K562 (cell line): Measurements from ENCODE around the gene HLA-E. TPM values are rescaled to one million over a fixed set of nuclear protein-coding genes. Genes with fewer than 3 reads are reported as not detected.
A peak's percentile ranks its signal among the peaks of the same experiment; 100 is the strongest.

Source experiments
- BRCA1 ChIP-seq, 2 experiments: fragments of 450-650 bp in 1 of 2; sonication (generic) in 1 of 2; formaldehyde crosslinking in 1 of 2; IDR thresholded peaks; 2 replicates each; pipeline versions ENCODE4 v1.5.0 to v1.6.1; 2017 to 2020; ENCODE audit warnings: mild to moderate bottlenecking in 1 of 2, missing genetic modification reagents in 1 of 2
- CBX2 ChIP-seq: fragments of 200-600 bp; sonication (generic); IDR thresholded peaks from one replicate; pipeline ENCODE4 v1.6.1; 2012; ENCODE audit warnings: mild to moderate bottlenecking, low read length, inconsistent platforms; ENCODE audit not compliant: insufficient read depth, poor library complexity, severe bottlenecking
- CHCHD3 ChIP-seq: fragments of 250-450 bp; sonication (Bioruptor Pico); IDR thresholded peaks from 2 replicates; pipeline ENCODE4 v2.1.2; 2022; ENCODE audit warnings: mild to moderate bottlenecking
- EP400 ChIP-seq: fragments of 450-650 bp; IDR thresholded peaks from 2 replicates; pipeline ENCODE4 v1.6.1; 2017; ENCODE audit warnings: antibody characterized with exemption, mild to moderate bottlenecking, moderate library complexity
- FOXJ2 ChIP-seq: fragments of 200-800 bp; sonication (Bioruptor generic); IDR thresholded peaks from 2 replicates; pipeline ENCODE4 v1.6.1; 2016; ENCODE audit warnings: missing genetic modification characterization, missing compliant biosample characterization
- FOXJ3 ChIP-seq: sonication (generic); formaldehyde crosslinking; IDR thresholded peaks from 2 replicates; pipeline ENCODE4 v1.4.0; 2020; ENCODE audit warnings: mild to moderate bottlenecking, missing genetic modification reagents
- FOXK2 ChIP-seq, 2 experiments: fragments of 450-650 bp; IDR thresholded peaks in 1 of 2; conservative IDR thresholded peaks in 1 of 2; 2 replicates each; pipeline ENCODE4 v1.6.1; 2016; ENCODE audit warnings: low read depth in 2 of 2, mild to moderate bottlenecking in 1 of 2
- HDAC6 ChIP-seq: IDR thresholded peaks from 2 replicates; pipeline ENCODE4 v1.6.1; 2012; ENCODE audit warnings: low read depth, mild to moderate bottlenecking, control low read depth, inconsistent platforms, low read length, moderate library complexity
- HNRNPK ChIP-seq: fragments of 200-400 bp; formaldehyde crosslinking; IDR thresholded peaks from one replicate; pipeline ENCODE4 v1.6.1; 2018; ENCODE audit warnings: mild to moderate bottlenecking, low read depth, low read length; ENCODE audit not compliant: poor library complexity, severe bottlenecking
- KAT2B ChIP-seq: IDR thresholded peaks from one replicate; pipeline ENCODE4 v1.6.1; 2012; ENCODE audit warnings: low read depth, mild to moderate bottlenecking, control low read depth, inconsistent platforms, low read length, moderate library complexity
- KLF10 ChIP-seq: fragments of 250-450 bp; sonication (Bioruptor Pico); IDR thresholded peaks from 2 replicates; pipeline ENCODE4 v1.6.1; 2021; ENCODE audit warnings: matching md5 sums
- MTA2 ChIP-seq: fragments of 450-650 bp; IDR thresholded peaks from 2 replicates; pipeline ENCODE4 v1.6.1; 2016; ENCODE audit warnings: low read depth
- PHB ChIP-seq: fragments of 250-450 bp; sonication (Bioruptor Pico); IDR thresholded peaks from 2 replicates; pipeline ENCODE4 v1.5.0; 2021
- PPARD ChIP-seq: fragments of 250-450 bp; sonication (Bioruptor Pico); IDR thresholded peaks from 2 replicates; pipeline ENCODE4 v1.8.0; 2022; ENCODE audit warnings: inconsistent platforms, mild to moderate bottlenecking, moderate library complexity
- RFX7 ChIP-seq: fragments of 250-450 bp; sonication (Bioruptor Pico); IDR thresholded peaks from 2 replicates; pipeline ENCODE4 v1.5.1; 2021; ENCODE audit warnings: mild to moderate bottlenecking
- SAFB ChIP-seq: fragments of 200-400 bp; formaldehyde crosslinking; IDR thresholded peaks from 2 replicates; pipeline ENCODE4 v1.6.1; 2017; ENCODE audit warnings: low read depth, low read length, borderline replicate concordance
- ZKSCAN1 ChIP-seq: fragments of 150-350 bp; IDR thresholded peaks from 2 replicates; pipeline ENCODE4 v1.6.1; 2016; ENCODE audit warnings: low read depth, low read length
- ZNF175 ChIP-seq: fragments of 200-800 bp; sonication (Bioruptor generic); IDR thresholded peaks from 2 replicates; pipeline ENCODE4 v1.6.1; 2016; ENCODE audit warnings: low read depth, mild to moderate bottlenecking, missing genetic modification characterization, missing compliant biosample characterization
- ZNF311 ChIP-seq: fragments of 250-450 bp; sonication (Bioruptor Pico); IDR thresholded peaks from 2 replicates; pipeline ENCODE4 v1.4.0; 2020; ENCODE audit warnings: mild to moderate bottlenecking, moderate library complexity
- ZZZ3 ChIP-seq: fragments of 450-650 bp; IDR thresholded peaks from 2 replicates; pipeline ENCODE4 v1.6.1; 2016; ENCODE audit warnings: antibody characterized with exemption, mild to moderate bottlenecking, moderate library complexity
- polyA plus RNA-seq, 8 experiments: library from polyadenylated mRNA; depleted of rRNA in 4 of 8; stranded (reverse) in 5 of 8; unstranded in 3 of 8; fragments of >200 nt; fragmentation: Nextera tagmentation in 2 of 8; fragmentation: Illumina TruSeq in 1 of 8; extraction: Ambion mirVana in 2 of 8; extraction: Trizol in 1 of 8; gene quantifications; 2 replicates each; pipeline versions ENCODE4 v1.2.1 to v1.2.3, GENCODE V29; 2011 to 2014; ENCODE audit warnings: inconsistent platforms in 1 of 8, missing spikeins in 1 of 8
- total RNA-seq, 7 experiments: library from RNA; depleted of rRNA in 6 of 7; stranded (reverse); fragments of >200 nt in 6 of 7; fragmentation: Illumina TruSeq in 2 of 7; extraction: Trizol in 2 of 7; gene quantifications; 2 replicates each; pipeline versions ENCODE4 v1.2.1 to v1.2.3, GENCODE V29; 2011 to 2021; ENCODE audit warnings: low replicate concordance in 1 of 7
- TF ChIP-seq, protein P1 (sequence below), 2 experiments: fragments of 450-650 bp; IDR thresholded peaks; 2 replicates each; pipeline ENCODE4 v1.6.1; 2018; ENCODE audit warnings: mild to moderate bottlenecking in 2 of 2, low read depth in 1 of 2; ENCODE audit not compliant: partially characterized antibody in 2 of 2
- TF ChIP-seq, protein P2 (sequence below): fragments of 450-650 bp; conservative IDR thresholded peaks from 2 replicates; pipeline ENCODE4 v1.6.1; 2016; ENCODE audit warnings: missing genetic modification characterization, low read depth, mild to moderate bottlenecking, missing compliant biosample characterization, moderate library complexity
- TF ChIP-seq, protein P3 (sequence below): fragments of 450-650 bp; formaldehyde crosslinking; IDR thresholded peaks from 2 replicates; pipeline ENCODE4 v1.4.0; 2022; ENCODE audit warnings: mild to moderate bottlenecking, moderate library complexity

The HLA-E gene
- total and polyA plus RNA-seq, 9 of the 15 experiments (the other 6 are each of a cell fraction or from before 2014, with no cell fraction given) = 3.2 to 39.9 (median 26.8) TPM

DNA sequence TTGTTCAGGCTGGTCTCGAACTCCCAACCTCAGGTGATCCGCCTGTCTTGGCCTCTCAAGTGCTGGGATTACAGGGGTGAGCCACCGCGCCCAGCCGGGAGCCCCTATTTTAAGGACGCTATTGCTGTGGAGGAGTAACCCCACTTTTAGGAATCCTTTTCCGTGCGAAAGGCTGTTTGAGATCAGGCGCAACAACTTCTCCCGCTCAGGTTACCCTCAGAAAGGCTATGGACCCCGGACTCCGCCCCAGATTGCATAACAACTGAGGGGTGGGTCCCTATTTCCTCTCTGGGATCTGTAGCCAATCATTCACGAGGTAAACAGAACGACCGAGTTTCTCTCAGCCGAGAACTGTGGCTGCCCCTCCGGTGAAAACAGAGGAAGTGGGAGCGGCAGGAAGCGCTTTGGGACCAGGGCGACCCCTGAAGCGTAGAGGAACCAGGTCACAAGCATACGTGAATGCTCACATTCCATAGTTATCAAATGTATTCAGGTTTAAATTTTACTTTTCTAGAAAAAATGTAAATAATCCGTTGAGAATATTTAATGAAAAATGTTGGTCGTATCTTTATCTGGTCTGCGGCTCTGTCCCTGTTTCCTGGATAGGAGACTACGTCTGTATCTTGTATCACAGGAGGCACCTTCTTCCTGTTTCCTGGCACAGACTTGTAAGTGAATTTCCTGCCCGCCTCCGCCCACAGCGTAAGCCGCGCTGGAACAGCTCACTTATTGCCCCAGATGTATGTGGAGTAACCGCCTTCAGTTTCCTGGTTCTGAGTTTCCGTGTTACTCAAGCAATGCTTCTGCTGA, 26.8 kb downstream of the HLA-E start (continued):
- TF ChIP-seq RFX7 (CRISPR knock-in tag) (no peak), FOXJ2 (peak; percentile 51; the same call in 1 of the 2 replicates), PHB (CRISPR knock-in tag) (no peak; the same call in 1 of the 2 replicates), HNRNPK (no peak), ZNF311 (no peak), EP400 (peak; percentile 79), MTA2 (no peak), ZNF175 (CRISPR knock-in tag) (peak; percentile 80; the same call in 1 of the 2 replicates), ZKSCAN1 (no peak), FOXJ3 (CRISPR knock-in tag) (no peak), KLF10 (CRISPR knock-in tag) (no peak), FOXK2 (conservative IDR thresholded peaks at IDR 0.05 in 1 of 2, IDR thresholded peaks at IDR 0.05 in 1 of 2; ENCODE audit: low read depth in 2 of 2) (peak; percentile 97 to 98), CBX2 (no peak), BRCA1 (IDR thresholded peaks at IDR 0.05) (no peak), BRCA1 (CRISPR knock-in tag; IDR thresholded peaks at IDR 0.05) (no peak), HDAC6 (no peak), KAT2B (no peak), PPARD (CRISPR knock-in tag) (no peak), SAFB (no peak), CHCHD3 (CRISPR knock-in tag) (no peak), ZZZ3 (no peak)
- TF ChIP-seq, protein P1, sequence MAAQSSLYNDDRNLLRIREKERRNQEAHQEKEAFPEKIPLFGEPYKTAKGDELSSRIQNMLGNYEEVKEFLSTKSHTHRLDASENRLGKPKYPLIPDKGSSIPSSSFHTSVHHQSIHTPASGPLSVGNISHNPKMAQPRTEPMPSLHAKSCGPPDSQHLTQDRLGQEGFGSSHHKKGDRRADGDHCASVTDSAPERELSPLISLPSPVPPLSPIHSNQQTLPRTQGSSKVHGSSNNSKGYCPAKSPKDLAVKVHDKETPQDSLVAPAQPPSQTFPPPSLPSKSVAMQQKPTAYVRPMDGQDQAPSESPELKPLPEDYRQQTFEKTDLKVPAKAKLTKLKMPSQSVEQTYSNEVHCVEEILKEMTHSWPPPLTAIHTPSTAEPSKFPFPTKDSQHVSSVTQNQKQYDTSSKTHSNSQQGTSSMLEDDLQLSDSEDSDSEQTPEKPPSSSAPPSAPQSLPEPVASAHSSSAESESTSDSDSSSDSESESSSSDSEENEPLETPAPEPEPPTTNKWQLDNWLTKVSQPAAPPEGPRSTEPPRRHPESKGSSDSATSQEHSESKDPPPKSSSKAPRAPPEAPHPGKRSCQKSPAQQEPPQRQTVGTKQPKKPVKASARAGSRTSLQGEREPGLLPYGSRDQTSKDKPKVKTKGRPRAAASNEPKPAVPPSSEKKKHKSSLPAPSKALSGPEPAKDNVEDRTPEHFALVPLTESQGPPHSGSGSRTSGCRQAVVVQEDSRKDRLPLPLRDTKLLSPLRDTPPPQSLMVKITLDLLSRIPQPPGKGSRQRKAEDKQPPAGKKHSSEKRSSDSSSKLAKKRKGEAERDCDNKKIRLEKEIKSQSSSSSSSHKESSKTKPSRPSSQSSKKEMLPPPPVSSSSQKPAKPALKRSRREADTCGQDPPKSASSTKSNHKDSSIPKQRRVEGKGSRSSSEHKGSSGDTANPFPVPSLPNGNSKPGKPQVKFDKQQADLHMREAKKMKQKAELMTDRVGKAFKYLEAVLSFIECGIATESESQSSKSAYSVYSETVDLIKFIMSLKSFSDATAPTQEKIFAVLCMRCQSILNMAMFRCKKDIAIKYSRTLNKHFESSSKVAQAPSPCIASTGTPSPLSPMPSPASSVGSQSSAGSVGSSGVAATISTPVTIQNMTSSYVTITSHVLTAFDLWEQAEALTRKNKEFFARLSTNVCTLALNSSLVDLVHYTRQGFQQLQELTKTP (IDR thresholded peaks at IDR 0.05; ENCODE audit: low read depth in 1 of 2, partially characterized antibody in 2 of 2) = peak in 1 of 2 experiments; percentile 35
- TF ChIP-seq, protein P2, sequence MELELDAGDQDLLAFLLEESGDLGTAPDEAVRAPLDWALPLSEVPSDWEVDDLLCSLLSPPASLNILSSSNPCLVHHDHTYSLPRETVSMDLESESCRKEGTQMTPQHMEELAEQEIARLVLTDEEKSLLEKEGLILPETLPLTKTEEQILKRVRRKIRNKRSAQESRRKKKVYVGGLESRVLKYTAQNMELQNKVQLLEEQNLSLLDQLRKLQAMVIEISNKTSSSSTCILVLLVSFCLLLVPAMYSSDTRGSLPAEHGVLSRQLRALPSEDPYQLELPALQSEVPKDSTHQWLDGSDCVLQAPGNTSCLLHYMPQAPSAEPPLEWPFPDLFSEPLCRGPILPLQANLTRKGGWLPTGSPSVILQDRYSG (tag) = no peak
- TF ChIP-seq, protein P3, sequence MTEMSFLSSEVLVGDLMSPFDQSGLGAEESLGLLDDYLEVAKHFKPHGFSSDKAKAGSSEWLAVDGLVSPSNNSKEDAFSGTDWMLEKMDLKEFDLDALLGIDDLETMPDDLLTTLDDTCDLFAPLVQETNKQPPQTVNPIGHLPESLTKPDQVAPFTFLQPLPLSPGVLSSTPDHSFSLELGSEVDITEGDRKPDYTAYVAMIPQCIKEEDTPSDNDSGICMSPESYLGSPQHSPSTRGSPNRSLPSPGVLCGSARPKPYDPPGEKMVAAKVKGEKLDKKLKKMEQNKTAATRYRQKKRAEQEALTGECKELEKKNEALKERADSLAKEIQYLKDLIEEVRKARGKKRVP = 0 out of 2 replicates have a peak, but pooled peaks have one; percentile 47
